Dermis microvascular lymphatic vessel endothelial cell (primary cell): ENCODE measurements around the gene OCIAD2. TPM values are rescaled to one million over a fixed set of nuclear protein-coding genes. Genes with fewer than 3 reads are reported as not detected.
A peak's percentile ranks its signal among the peaks of the same experiment; 100 is the strongest.
"Not testable (repeated sequence)": the region's sequence is repeated elsewhere in the genome, so short reads cannot be mapped to it uniquely, and the experiment has no call there.

Experiments used
- DNase-seq, 2 donors: peaks; one replicate each; pipeline versions ENCODE4 v3.0.0 to v3.0.0-alpha.2; 2010; ENCODE audit warnings: low read depth in 2 of 2
- total RNA-seq: library from RNA; depleted of rRNA; stranded (reverse); fragments of >200 nt; gene quantifications from 2 replicates; pipeline ENCODE4 v1.2.1, GENCODE V29; 2014

OCIAD2 gene
- total RNA-seq, 1 donor from 2014 or later = 85.2 TPM

GRCh38 chr4:48907706-48908477 lies 1.3 kb upstream of the OCIAD2 start:
- DNase-seq = no peak

- peak in 1 of 2 donors; percentile 31 for DNase-seq
Measured at GRCh38 chr4:48905363-48906015, 1.1 kb downstream of the OCIAD2 start.

- DNase-seq = no peak
Measured at GRCh38 chr4:48904541-48905142, 1.9 kb downstream of the OCIAD2 start.

GRCh38 chr4:48904101-48904500 lies 2.5 kb downstream of the OCIAD2 start:
- no peak for DNase-seq

GRCh38 chr4:48902266-48902665 lies 4.3 kb downstream of the OCIAD2 start:
- DNase-seq = no peak

GRCh38 chr4:48901196-48901595 lies 5.4 kb downstream of the OCIAD2 start:
- no peak for DNase-seq

GRCh38 chr4:48899950-48900349 lies 6.6 kb downstream of the OCIAD2 start:
- peak in 1 of 2 donors; percentile 46 for DNase-seq

GRCh38 chr4:48899432-48899749 lies 7.2 kb downstream of the OCIAD2 start:
- no peak for DNase-seq

GRCh38 chr4:48898733-48899431 lies 7.7 kb downstream of the OCIAD2 start:
- DNase-seq = peak; percentile 15 to 75

- no peak for DNase-seq
Measured at GRCh38 chr4:48896845-48897244, 9.7 kb downstream of the OCIAD2 start.

- DNase-seq = no peak
Measured at GRCh38 chr4:48891028-48891619, 15.4 kb downstream of the OCIAD2 start.

- DNase-seq = not testable (repeated sequence)
Measured at GRCh38 chr4:48889750-48890149, 16.8 kb downstream of the OCIAD2 start.

GRCh38 chr4:48881646-48882045 lies 24.9 kb downstream of the OCIAD2 start:
- not testable (repeated sequence) for DNase-seq

- DNase-seq = no peak
Measured at GRCh38 chr4:48879561-48880442, 26.8 kb downstream of the OCIAD2 start.

GRCh38 chr4:48877827-48878535 lies 28.6 kb downstream of the OCIAD2 start:
- DNase-seq = no peak

GRCh38 chr4:48864696-48865095 lies 41.9 kb downstream of the OCIAD2 start:
- not testable (repeated sequence) for DNase-seq

- no peak for DNase-seq
Measured at GRCh38 chr4:48863728-48864127, 42.8 kb downstream of the OCIAD2 start.

- no peak for DNase-seq
Measured at GRCh38 chr4:48862661-48863060, 43.9 kb downstream of the OCIAD2 start.

- DNase-seq = no peak
Measured at GRCh38 chr4:48862038-48862437, 44.5 kb downstream of the OCIAD2 start.

GRCh38 chr4:48858130-48858529 lies 48.4 kb downstream of the OCIAD2 start:
- DNase-seq = no peak
